ENCODE measurements around the gene HSPBP1. TPM values are rescaled to one million over a fixed set of nuclear protein-coding genes. Genes with fewer than 3 reads are reported as not detected.

The HSPBP1 gene
- total and polyA plus RNA-seq, 2 of the 13 experiments (the other 11 are each of a cell fraction or from before 2014, with no cell fraction given) = 22.3 to 33.7 TPM

DNA sequence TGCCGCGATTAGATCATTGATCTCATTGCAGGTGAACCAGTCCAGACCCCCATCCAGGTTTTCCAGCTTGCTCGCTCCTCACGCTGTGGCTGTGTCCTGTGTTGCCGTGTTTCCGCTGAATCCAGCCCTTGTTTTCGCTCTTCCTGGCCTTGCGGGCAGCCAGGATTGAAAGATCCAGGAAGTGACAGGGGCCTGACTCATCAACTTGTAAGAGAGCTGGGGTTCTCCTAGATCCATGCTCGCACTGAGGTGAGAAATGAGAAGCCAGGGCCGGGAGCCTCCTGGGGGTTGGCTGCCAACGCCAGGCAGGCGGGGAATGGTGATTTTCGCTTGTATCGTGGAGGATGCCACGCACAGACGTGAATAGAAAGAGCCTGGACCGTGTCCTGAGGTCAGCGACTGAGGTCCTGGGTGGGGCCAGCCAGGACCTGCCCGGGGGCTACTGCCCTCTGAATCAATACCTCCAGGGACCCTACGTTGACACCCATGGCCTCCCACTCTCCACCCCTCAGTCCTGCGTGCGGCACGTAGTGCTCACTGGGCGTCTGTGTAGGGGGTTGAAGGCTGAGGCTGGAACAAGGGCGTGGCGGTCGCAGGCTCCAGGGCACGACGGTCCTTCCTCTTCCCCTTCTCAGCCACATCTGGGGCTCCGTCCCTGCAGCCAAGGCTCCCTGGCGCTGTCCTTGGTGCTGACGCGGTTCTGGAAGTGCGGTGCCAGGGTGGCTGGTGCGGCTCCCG lies 63.3 kb downstream of the HSPBP1 start (continued):
- TF ChIP-seq, protein P1, sequence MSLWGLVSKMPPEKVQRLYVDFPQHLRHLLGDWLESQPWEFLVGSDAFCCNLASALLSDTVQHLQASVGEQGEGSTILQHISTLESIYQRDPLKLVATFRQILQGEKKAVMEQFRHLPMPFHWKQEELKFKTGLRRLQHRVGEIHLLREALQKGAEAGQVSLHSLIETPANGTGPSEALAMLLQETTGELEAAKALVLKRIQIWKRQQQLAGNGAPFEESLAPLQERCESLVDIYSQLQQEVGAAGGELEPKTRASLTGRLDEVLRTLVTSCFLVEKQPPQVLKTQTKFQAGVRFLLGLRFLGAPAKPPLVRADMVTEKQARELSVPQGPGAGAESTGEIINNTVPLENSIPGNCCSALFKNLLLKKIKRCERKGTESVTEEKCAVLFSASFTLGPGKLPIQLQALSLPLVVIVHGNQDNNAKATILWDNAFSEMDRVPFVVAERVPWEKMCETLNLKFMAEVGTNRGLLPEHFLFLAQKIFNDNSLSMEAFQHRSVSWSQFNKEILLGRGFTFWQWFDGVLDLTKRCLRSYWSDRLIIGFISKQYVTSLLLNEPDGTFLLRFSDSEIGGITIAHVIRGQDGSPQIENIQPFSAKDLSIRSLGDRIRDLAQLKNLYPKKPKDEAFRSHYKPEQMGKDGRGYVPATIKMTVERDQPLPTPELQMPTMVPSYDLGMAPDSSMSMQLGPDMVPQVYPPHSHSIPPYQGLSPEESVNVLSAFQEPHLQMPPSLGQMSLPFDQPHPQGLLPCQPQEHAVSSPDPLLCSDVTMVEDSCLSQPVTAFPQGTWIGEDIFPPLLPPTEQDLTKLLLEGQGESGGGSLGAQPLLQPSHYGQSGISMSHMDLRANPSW (CRISPR knock-in tag; IDR thresholded peaks at IDR 0.05; ENCODE audit: borderline replicate concordance) = no peak; the same call in 1 of the 2 replicates
- TF ChIP-seq HNF4A (CRISPR knock-in tag; IDR thresholded peaks at IDR 0.05) (no peak), HOXD1 (CRISPR knock-in tag; IDR thresholded peaks at IDR 0.05) (peak; percentile 97), ZSCAN20 (CRISPR knock-in tag; IDR thresholded peaks at IDR 0.05; ENCODE audit: borderline replicate concordance) (no peak), ZNF703 (CRISPR knock-in tag; IDR thresholded peaks at IDR 0.05; ENCODE audit: borderline replicate concordance) (no peak; the same call in none of the 2 replicates), ZKSCAN8 (CRISPR knock-in tag; IDR thresholded peaks at IDR 0.05; ENCODE audit: borderline replicate concordance) (peak; percentile 75; the same call in 1 of the 2 replicates), GATAD1 (CRISPR knock-in tag; IDR thresholded peaks at IDR 0.05) (peak; percentile 80), ZNF75D (CRISPR knock-in tag; IDR thresholded peaks at IDR 0.05; ENCODE audit: borderline replicate concordance) (peak; percentile 92; the same call in 1 of the 2 replicates)
- TF ChIP-seq, protein P2, sequence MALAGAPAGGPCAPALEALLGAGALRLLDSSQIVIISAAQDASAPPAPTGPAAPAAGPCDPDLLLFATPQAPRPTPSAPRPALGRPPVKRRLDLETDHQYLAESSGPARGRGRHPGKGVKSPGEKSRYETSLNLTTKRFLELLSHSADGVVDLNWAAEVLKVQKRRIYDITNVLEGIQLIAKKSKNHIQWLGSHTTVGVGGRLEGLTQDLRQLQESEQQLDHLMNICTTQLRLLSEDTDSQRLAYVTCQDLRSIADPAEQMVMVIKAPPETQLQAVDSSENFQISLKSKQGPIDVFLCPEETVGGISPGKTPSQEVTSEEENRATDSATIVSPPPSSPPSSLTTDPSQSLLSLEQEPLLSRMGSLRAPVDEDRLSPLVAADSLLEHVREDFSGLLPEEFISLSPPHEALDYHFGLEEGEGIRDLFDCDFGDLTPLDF (CRISPR knock-in tag; IDR thresholded peaks at IDR 0.05) = no peak; the same call in 1 of the 2 replicates
- TF ChIP-seq, protein P3, sequence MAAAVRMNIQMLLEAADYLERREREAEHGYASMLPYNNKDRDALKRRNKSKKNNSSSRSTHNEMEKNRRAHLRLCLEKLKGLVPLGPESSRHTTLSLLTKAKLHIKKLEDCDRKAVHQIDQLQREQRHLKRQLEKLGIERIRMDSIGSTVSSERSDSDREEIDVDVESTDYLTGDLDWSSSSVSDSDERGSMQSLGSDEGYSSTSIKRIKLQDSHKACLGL (CRISPR knock-in tag; IDR thresholded peaks at IDR 0.05) = peak; percentile 75
- TF ChIP-seq, protein P4, sequence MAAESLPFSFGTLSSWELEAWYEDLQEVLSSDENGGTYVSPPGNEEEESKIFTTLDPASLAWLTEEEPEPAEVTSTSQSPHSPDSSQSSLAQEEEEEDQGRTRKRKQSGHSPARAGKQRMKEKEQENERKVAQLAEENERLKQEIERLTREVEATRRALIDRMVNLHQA (CRISPR knock-in tag; IDR thresholded peaks at IDR 0.05) = no peak

Measured in HepG2 (cell line).